ENCODE results near the gene BCS1L. TPM values are rescaled to one million over a fixed set of nuclear protein-coding genes. Genes with fewer than 3 reads are reported as not detected.
A peak's percentile ranks its signal among the peaks of the same experiment; 100 is the strongest.
"Not testable (repeated sequence)": the region's sequence is repeated elsewhere in the genome, so short reads cannot be mapped to it uniquely, and the experiment has no call there.

BCS1L gene
- total RNA-seq, 3 donors from 2014 or later (not counting 1 experiment from before 2014, with no cell fraction given): 20.1 to 30.9 (median 20.5) TPM

DNA sequence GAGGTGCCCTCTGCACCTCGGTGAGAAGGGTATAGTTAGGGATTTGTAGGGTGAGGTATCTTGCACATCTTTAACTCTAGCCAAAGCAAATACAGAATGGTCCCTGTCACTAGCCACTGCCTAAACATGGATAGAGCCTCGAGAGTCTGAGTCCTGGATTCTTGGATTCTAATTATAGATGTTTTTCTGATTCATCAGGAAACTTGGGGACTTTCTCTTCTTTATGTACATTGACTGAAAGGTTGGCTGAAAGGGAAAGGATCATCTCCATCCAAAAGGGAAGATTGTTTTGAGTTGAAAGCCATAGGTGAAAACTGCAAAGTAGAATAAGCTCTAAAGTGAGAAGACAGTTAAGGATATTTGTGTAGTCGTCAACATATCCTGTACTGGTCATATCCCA, 20.6 kb downstream of the BCS1L start:
- H3K36me3 ChIP-seq (ENCODE audit: control insufficient read depth, insufficient read depth, low read length): peaks cover 1% of the 10 kb centered on the region

GRCh38 chr2:218687400-218688060, 28.0 kb downstream of the BCS1L start:
- TF ChIP-seq, protein P1, sequence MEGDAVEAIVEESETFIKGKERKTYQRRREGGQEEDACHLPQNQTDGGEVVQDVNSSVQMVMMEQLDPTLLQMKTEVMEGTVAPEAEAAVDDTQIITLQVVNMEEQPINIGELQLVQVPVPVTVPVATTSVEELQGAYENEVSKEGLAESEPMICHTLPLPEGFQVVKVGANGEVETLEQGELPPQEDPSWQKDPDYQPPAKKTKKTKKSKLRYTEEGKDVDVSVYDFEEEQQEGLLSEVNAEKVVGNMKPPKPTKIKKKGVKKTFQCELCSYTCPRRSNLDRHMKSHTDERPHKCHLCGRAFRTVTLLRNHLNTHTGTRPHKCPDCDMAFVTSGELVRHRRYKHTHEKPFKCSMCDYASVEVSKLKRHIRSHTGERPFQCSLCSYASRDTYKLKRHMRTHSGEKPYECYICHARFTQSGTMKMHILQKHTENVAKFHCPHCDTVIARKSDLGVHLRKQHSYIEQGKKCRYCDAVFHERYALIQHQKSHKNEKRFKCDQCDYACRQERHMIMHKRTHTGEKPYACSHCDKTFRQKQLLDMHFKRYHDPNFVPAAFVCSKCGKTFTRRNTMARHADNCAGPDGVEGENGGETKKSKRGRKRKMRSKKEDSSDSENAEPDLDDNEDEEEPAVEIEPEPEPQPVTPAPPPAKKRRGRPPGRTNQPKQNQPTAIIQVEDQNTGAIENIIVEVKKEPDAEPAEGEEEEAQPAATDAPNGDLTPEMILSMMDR (IDR thresholded peaks at IDR 0.05): peak; percentile 54
- H3K4me3 ChIP-seq (ENCODE audit: low read length); H3K27ac Mint-ChIP-seq; H3K27ac ChIP-seq (ENCODE audit: low read length); intact Hi-C loops (cut with micrococcal nuclease); H3K27me3 ChIP-seq (ENCODE audit: control insufficient read depth, insufficient read depth, low read length); H3K36me3 ChIP-seq (ENCODE audit: control insufficient read depth, insufficient read depth, low read length); H3K9me3 Mint-ChIP-seq; H3K36me3 Mint-ChIP-seq; H3K4me1 ChIP-seq (ENCODE audit: control insufficient read depth, insufficient read depth, low read length); H3K9me3 ChIP-seq (ENCODE audit: control insufficient read depth, insufficient read depth, low read length); H3K4me3 Mint-ChIP-seq; H3K27me3 Mint-ChIP-seq (ENCODE audit: low read depth in 2 of 2); H3K4me1 Mint-ChIP-seq: not testable (repeated sequence)
- ATAC-seq (peak; percentile 58 to 74 (median 73)), DNase-seq (peak in 1 of 2 donors; percentile 62)
- WGBS (ENCODE audit: insufficient coverage): 36% methylated on average over 5 of the region's 5 CpGs

More for the DNA sequence above, 20.6 kb downstream of the BCS1L start:
- Histone ChIP-seq H3K9me3 (ENCODE audit: control insufficient read depth, insufficient read depth, low read length) (no peaks in the 10 kb centered on the region), H3K27me3 (ENCODE audit: control insufficient read depth, insufficient read depth, low read length) (no peaks in the 10 kb centered on the region), H3K27ac (ENCODE audit: low read length) (no peak overlapping the region), H3K4me3 (ENCODE audit: low read length) (no peak overlapping the region), H3K4me1 (ENCODE audit: control insufficient read depth, insufficient read depth, low read length) (no peaks in the 10 kb centered on the region)
- Mint-ChIP-seq H3K36me3 (no peaks in the 10 kb centered on the region), H3K4me3 (no peak overlapping the region), H3K27me3 (ENCODE audit: low read depth in 2 of 2) (no peaks in the 10 kb centered on the region), H3K4me1 (no peaks in the 10 kb centered on the region), H3K27ac (no peak overlapping the region), H3K9me3 (no peaks in the 10 kb centered on the region)
- 85% methylated on average over 3 of the region's 3 CpGs for WGBS (ENCODE audit: insufficient coverage)
- DNase-seq: no peak
- ATAC-seq: no peak
- TF ChIP-seq, protein P1 (IDR thresholded peaks at IDR 0.05): no peak
- intact Hi-C loops (cut with micrococcal nuclease): no loop called here

DNA sequence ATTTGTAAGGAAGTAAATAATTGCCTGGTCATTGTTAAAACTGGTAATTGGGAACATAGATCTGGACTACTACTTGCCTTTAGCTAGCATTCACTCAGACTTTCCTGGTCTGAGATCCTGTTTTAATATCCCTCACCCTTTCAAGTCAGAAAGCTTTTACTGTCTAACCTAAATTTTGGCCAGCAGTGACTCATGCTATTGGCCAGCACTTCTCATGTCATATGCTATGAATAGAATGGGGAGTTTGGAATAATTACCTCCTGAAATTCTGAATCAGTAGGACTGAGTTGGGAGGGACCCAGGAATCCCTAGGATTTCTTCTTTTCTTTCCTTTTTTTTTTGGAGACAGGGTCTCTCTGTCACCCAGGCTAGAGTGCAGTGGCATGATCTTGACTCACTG, 31.8 kb downstream of the BCS1L start:
- ATAC-seq: no peak
- Histone ChIP-seq H3K9me3 (ENCODE audit: control insufficient read depth, insufficient read depth, low read length) (no peaks in the 10 kb centered on the region), H3K27me3 (ENCODE audit: control insufficient read depth, insufficient read depth, low read length) (no peaks in the 10 kb centered on the region), H3K36me3 (ENCODE audit: control insufficient read depth, insufficient read depth, low read length) (peaks cover 5% of the 10 kb centered on the region), H3K27ac (ENCODE audit: low read length) (no peak overlapping the region), H3K4me1 (ENCODE audit: control insufficient read depth, insufficient read depth, low read length) (no peaks in the 10 kb centered on the region), H3K4me3 (ENCODE audit: low read length) (no peak overlapping the region)
- no peaks in the 10 kb centered on the region for H3K27me3 Mint-ChIP-seq (ENCODE audit: low read depth in 2 of 2)
- TF ChIP-seq, protein P1 (IDR thresholded peaks at IDR 0.05): no peak
- H3K9me3 Mint-ChIP-seq: no peaks in the 10 kb centered on the region
- intact Hi-C loops (cut with micrococcal nuclease): no loop called here
- H3K36me3 Mint-ChIP-seq: peaks cover 5% of the 10 kb centered on the region
- H3K4me3 Mint-ChIP-seq: no peak overlapping the region
- no peak for DNase-seq
- H3K27ac Mint-ChIP-seq: no peak overlapping the region
- no peaks in the 10 kb centered on the region for H3K4me1 Mint-ChIP-seq
